GM12865 (cell line): Measurements from ENCODE around the gene CTLA4.
"Not testable (repeated sequence)": the region's sequence is repeated elsewhere in the genome, so short reads cannot be mapped to it uniquely, and the experiment has no call there.

ENCODE experiments used
- DNase-seq: peaks from one replicate; pipeline ENCODE4 v3.0.0; 2010; ENCODE audit warnings: low read depth
- H3K4me3 ChIP-seq: 2 replicates; pipeline ENCODE4 v1.5.1; 2011; ENCODE audit warnings: mild to moderate bottlenecking, low read depth, low read length, control low read depth
- TF ChIP-seq, protein P1 (sequence below): IDR thresholded peaks from 2 replicates; pipeline ENCODE4 v1.5.1; 2011; ENCODE audit warnings: low read length, control low read depth, low read depth, inconsistent platforms; ENCODE audit not compliant: insufficient read depth; ENCODE audit errors: missing control alignments

CTLA4 gene

DNA sequence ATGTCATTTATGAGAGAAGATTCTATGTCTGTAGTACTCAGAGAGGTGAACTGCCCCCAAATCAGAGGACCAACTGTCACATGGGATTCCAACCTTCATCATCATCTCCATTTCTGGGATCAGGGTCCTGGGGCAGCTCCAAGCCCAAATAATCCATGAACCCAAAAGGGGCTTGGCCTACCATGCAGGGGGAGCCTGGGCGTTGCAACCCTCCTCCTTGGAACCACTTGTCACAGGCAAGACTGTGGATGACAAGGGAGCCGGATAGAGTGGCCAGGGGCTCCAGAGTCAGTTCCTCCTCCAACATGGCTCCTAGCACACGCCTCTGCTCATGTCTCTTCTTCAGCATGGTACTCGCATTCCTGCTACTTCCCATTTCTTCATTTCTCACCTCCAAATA is 7.9 kb downstream of the CTLA4 start:
- DNase-seq, result no peak
- no peak overlapping the region for H3K4me3 ChIP-seq
- TF ChIP-seq, protein P1, sequence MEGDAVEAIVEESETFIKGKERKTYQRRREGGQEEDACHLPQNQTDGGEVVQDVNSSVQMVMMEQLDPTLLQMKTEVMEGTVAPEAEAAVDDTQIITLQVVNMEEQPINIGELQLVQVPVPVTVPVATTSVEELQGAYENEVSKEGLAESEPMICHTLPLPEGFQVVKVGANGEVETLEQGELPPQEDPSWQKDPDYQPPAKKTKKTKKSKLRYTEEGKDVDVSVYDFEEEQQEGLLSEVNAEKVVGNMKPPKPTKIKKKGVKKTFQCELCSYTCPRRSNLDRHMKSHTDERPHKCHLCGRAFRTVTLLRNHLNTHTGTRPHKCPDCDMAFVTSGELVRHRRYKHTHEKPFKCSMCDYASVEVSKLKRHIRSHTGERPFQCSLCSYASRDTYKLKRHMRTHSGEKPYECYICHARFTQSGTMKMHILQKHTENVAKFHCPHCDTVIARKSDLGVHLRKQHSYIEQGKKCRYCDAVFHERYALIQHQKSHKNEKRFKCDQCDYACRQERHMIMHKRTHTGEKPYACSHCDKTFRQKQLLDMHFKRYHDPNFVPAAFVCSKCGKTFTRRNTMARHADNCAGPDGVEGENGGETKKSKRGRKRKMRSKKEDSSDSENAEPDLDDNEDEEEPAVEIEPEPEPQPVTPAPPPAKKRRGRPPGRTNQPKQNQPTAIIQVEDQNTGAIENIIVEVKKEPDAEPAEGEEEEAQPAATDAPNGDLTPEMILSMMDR, result no peak

DNA sequence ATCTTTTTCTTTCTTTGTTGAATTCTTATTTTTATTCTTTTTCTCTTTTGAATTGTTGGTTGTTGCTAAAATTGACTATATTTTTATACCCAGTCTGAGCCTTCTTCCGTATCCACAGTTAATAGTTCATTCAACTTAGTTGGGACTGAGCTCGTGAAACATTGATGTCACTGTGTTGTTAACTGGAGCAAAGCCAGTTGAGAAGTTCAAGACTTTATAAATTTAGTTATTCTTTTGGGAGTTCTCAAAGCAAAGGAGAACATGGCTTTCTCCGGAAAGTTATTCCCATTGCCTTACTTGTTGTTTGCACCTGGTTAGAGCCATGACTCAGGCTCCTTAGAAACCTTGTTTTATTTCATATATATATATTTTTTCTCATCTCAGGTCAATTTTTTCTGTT is 8.8 kb downstream of the CTLA4 start:
- no peak for DNase-seq
- TF ChIP-seq, protein P1, result no peak

DNA sequence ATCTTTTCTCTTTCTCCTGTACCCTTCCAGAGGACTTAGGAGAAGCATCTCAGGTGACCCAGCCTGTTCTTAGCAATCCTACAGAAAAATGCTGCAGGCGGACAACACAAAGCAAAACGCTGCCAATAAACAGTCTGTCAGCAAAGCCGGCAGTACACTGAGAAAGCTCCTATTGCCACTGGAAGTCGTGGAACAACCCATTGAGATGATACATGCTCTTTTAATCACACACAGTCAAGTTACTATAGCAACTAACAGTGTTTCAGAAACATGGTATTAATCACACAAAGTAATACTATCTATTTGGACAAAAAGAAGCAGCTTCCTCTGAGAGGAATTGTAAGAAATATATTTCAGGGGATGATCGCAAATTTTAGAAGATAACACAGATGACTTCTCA is 10.5 kb downstream of the CTLA4 start:
- no peak overlapping the region for H3K4me3 ChIP-seq
- DNase-seq, result no peak
- TF ChIP-seq, protein P1, result no peak

More for the DNA sequence above, 8.8 kb downstream of the CTLA4 start:
- H3K4me3 ChIP-seq, result no peak overlapping the region

DNA sequence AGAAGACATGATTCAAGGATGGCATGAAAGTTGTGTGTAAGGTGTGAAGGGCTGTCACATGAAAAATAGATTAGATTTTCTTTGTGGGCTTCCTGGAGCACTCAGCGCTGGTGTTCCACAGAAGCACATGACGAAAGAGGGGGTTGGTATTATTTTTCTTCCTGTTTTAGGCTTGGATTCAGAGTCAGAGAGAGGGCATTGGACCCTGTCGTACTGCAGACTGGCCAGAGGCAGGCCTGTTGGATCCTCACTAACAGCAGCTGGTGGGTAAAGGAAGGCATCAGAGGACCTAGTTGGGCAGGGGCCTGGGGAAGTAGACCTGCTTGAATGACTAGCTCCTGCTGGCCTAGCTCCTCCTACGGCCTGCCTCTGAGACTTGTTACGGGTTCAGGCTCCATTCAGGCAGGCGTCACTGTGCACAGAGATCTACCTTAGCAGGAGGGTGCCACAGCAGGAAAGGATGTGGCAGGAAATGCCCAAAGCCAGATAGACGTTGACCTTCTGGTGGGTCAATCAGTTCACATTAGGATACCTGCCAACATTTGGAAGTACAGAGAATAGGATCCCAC is 13.1 kb downstream of the CTLA4 start:
- TF ChIP-seq, protein P1, result no peak
- no peak for DNase-seq
- H3K4me3 ChIP-seq, result no peak overlapping the region

DNA sequence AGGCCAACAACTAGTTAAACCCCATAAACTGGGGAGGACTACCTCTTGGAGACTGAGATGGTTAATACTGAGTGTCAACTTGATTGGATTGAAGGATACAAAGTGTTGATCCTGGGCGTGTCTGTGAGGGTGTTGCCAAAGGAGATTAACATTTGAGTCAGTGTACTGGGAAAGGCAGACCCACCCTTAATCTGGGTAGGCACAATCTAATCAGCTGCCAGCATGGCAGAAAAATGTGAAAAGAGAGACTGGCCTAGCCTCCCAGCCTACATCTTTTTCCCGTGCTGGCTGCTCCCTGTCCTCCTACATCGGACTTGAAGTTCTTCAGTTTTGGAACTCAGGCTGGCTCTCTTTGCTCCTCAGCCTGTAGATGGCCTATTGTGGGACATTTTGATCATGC is 13.6 kb downstream of the CTLA4 start:
- not testable (repeated sequence) for H3K4me3 ChIP-seq, DNase-seq

DNA sequence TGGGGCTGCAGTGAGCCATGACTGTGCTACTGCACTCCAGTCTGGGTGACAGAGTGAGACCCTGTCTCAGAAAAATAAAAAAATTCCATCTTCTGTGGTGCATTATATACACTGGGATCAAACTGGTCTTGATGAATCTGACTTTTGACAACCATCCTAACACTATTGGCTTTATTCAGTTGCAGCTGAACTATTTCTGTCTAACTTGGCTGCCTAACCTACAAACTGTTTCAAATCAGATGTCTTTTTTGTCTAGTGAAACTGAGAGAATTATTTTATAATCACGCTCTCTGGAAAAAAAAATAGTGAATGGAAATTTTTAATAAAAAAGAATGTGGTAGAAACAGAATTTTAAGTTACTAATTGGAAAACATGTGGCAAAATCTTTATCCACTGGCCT is 15.0 kb downstream of the CTLA4 start:
- no peak overlapping the region for H3K4me3 ChIP-seq
- DNase-seq, result no peak
- TF ChIP-seq, protein P1, result no peak

DNA sequence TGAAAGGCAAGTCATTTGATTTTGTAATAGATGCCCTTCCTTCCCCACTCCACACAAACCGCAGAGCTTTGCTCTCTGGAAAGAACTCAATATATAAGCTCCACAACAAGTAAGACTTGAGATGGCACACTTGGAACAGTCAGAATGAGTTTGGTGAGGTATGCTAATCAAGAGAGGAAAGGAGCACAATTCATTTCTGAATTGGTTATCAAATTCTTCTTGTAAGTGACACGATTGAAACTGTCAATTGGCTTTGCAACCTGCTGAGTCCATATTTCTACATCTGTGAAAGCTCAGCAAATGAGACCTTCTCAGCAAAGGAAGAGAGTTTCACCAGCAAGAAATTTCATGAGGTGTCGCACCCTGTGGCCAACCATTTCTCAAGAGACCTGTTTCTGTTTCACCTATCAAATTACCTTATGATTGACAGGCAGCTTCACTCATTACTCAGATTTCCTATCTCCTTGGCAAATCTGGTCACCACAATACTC is 19.1 kb downstream of the CTLA4 start:
- TF ChIP-seq, protein P1, result no peak
- no peak for DNase-seq
- no peak overlapping the region for H3K4me3 ChIP-seq
